Measurements from ENCODE around the gene CACYBP. TPM values are rescaled to one million over a fixed set of nuclear protein-coding genes. Genes with fewer than 3 reads are reported as not detected.
A peak's percentile ranks its signal among the peaks of the same experiment; 100 is the strongest.

CACYBP gene
- total and polyA plus RNA-seq, 2 of the 13 experiments (the other 11 are each of a cell fraction or from before 2014, with no cell fraction given) = 18.4 to 183 TPM

DNA sequence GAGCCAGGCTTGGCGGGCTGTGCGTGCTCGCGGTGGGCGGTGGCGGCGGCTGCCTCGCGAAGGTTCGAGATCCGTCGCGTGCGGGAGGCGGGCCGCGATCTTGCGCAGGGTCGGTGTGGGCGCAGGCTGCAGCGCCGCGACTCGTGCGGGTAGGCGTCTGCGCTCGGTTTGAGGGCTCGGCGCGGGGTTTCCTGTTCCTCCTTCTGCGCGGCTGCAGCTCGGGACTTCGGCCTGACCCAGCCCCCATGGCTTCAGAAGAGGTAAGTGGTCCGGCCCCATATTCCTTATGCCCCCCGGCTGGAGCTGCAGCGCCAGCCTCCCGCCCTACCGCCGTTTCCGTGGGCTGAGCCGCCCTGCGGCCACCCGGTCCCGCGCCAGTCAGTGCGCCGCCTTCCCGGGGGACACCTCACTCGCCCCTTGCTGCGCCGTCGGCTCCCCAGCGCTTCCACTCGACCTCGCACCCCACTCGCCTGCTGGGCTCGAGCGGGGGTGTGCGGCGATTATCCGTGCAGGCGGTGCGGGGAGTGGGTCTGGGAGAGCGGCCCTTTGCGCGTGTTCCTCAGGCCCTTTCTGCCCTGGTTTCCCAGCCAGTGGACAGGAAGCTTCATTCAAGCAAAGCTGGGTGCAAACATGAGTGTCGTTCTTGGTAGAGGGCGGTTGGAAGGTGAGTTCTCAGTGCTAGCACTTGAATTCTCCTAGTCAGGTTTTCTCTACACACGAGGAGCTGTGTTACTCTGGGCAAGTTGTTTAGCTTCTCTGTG lies at the start of gene CACYBP (continued):
- TF ChIP-seq, protein P1, sequence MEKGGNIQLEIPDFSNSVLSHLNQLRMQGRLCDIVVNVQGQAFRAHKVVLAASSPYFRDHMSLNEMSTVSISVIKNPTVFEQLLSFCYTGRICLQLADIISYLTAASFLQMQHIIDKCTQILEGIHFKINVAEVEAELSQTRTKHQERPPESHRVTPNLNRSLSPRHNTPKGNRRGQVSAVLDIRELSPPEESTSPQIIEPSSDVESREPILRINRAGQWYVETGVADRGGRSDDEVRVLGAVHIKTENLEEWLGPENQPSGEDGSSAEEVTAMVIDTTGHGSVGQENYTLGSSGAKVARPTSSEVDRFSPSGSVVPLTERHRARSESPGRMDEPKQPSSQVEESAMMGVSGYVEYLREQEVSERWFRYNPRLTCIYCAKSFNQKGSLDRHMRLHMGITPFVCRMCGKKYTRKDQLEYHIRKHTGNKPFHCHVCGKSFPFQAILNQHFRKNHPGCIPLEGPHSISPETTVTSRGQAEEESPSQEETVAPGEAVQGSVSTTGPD (CRISPR knock-in tag; IDR thresholded peaks at IDR 0.05) = no peak
- TF ChIP-seq ARNT2 (CRISPR knock-in tag; IDR thresholded peaks at IDR 0.05; ENCODE audit: low read depth) = peak; percentile 98
- peak in 1 of 2 experiments; percentile 36; a peak in 1 of 4 replicates for TF ChIP-seq EP300 (IDR thresholded peaks at IDR 0.05; ENCODE audit: low read depth in 2 of 2, low read length in 2 of 2)
- TF ChIP-seq EP300 (CRISPR knock-in tag; IDR thresholded peaks at IDR 0.05; ENCODE audit: borderline replicate concordance) = 0 out of 2 replicates have a peak, but pooled peaks have one; percentile 18
- TF ChIP-seq ZNF703 (CRISPR knock-in tag; IDR thresholded peaks at IDR 0.05; ENCODE audit: borderline replicate concordance) = no peak
- TF ChIP-seq, protein P2, sequence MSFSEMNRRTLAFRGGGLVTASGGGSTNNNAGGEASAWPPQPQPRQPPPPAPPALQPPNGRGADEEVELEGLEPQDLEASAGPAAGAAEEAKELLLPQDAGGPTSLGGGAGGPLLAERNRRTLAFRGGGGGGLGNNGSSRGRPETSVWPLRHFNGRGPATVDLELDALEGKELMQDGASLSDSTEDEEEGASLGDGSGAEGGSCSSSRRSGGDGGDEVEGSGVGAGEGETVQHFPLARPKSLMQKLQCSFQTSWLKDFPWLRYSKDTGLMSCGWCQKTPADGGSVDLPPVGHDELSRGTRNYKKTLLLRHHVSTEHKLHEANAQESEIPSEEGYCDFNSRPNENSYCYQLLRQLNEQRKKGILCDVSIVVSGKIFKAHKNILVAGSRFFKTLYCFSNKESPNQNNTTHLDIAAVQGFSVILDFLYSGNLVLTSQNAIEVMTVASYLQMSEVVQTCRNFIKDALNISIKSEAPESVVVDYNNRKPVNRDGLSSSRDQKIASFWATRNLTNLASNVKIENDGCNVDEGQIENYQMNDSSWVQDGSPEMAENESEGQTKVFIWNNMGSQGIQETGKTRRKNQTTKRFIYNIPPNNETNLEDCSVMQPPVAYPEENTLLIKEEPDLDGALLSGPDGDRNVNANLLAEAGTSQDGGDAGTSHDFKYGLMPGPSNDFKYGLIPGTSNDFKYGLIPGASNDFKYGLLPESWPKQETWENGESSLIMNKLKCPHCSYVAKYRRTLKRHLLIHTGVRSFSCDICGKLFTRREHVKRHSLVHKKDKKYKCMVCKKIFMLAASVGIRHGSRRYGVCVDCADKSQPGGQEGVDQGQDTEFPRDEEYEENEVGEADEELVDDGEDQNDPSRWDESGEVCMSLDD (CRISPR knock-in tag; IDR thresholded peaks at IDR 0.05; ENCODE audit: borderline replicate concordance) = peak; percentile 81
- TF ChIP-seq SMAD9 (CRISPR knock-in tag; IDR thresholded peaks at IDR 0.05) = 0 out of 2 replicates have a peak, but pooled peaks have one; percentile 7
- no peak for TF ChIP-seq ISX (CRISPR knock-in tag; conservative IDR thresholded peaks at IDR 0.05)
- TF ChIP-seq, protein P3, sequence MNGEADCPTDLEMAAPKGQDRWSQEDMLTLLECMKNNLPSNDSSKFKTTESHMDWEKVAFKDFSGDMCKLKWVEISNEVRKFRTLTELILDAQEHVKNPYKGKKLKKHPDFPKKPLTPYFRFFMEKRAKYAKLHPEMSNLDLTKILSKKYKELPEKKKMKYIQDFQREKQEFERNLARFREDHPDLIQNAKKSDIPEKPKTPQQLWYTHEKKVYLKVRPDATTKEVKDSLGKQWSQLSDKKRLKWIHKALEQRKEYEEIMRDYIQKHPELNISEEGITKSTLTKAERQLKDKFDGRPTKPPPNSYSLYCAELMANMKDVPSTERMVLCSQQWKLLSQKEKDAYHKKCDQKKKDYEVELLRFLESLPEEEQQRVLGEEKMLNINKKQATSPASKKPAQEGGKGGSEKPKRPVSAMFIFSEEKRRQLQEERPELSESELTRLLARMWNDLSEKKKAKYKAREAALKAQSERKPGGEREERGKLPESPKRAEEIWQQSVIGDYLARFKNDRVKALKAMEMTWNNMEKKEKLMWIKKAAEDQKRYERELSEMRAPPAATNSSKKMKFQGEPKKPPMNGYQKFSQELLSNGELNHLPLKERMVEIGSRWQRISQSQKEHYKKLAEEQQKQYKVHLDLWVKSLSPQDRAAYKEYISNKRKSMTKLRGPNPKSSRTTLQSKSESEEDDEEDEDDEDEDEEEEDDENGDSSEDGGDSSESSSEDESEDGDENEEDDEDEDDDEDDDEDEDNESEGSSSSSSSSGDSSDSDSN (CRISPR knock-in tag; IDR thresholded peaks at IDR 0.05) = peak; percentile 86
- peak; percentile 94 for TF ChIP-seq ZIK1 (CRISPR knock-in tag; IDR thresholded peaks at IDR 0.05; ENCODE audit: borderline replicate concordance, low read depth)
- TF ChIP-seq ZSCAN30 (CRISPR knock-in tag; IDR thresholded peaks at IDR 0.05) = no peak
- TF ChIP-seq ZNF780A (CRISPR knock-in tag; IDR thresholded peaks at IDR 0.05) = peak; percentile 94; the same call in 1 of the 2 replicates
- peak; percentile 55; the same call in 1 of the 2 replicates for TF ChIP-seq ZNF484 (CRISPR knock-in tag; IDR thresholded peaks at IDR 0.05; ENCODE audit: borderline replicate concordance, low read depth)
- no peak for TF ChIP-seq ADNP (CRISPR knock-in tag; IDR thresholded peaks at IDR 0.05)
- TF ChIP-seq ZNF317 (CRISPR knock-in tag; IDR thresholded peaks at IDR 0.05) = no peak
- TF ChIP-seq, protein P4, sequence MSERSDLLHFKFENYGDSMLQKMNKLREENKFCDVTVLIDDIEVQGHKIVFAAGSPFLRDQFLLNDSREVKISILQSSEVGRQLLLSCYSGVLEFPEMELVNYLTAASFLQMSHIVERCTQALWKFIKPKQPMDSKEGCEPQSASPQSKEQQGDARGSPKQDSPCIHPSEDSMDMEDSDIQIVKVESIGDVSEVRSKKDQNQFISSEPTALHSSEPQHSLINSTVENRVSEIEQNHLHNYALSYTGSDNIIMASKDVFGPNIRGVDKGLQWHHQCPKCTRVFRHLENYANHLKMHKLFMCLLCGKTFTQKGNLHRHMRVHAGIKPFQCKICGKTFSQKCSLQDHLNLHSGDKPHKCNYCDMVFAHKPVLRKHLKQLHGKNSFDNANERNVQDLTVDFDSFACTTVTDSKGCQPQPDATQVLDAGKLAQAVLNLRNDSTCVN (CRISPR knock-in tag; IDR thresholded peaks at IDR 0.05; ENCODE audit: borderline replicate concordance) = peak; percentile 56; the same call in 1 of the 2 replicates
- no peak for TF ChIP-seq EZH2 (conservative IDR thresholded peaks at IDR 0.05; ENCODE audit: low read depth, low read length)

Data from HepG2 (cell line).